SU-DHL-6 (cell line): ENCODE data around the gene EVPLL.

Experiments
- CTCF ChIP-seq: fragments of 200-600 bp; sonication (generic); IDR thresholded peaks from one replicate; pipeline ENCODE4 v1.5.1; 2017; ENCODE audit warnings: antibody characterized with exemption, mild to moderate bottlenecking, low read length, moderate library complexity; ENCODE audit not compliant: insufficient read depth, poor library complexity, severe bottlenecking
- EZH2phosphoT487 ChIP-seq: fragments of 200-600 bp; sonication (generic), shearing (Covaris generic); conservative IDR thresholded peaks from 2 replicates; pipeline ENCODE4 v1.6.1; 2018; ENCODE audit warnings: mild to moderate bottlenecking, antibody characterized with exemption, low read length, moderate library complexity, mixed read lengths

- no peak for TF ChIP-seq CTCF
- TF ChIP-seq EZH2phosphoT487 = no peak
These were observed 37.6 kb upstream of the EVPLL start for GRCh38 chr17:18339933-18340332.
